Skin of body (tissue), 2 donors: ENCODE results near the gene RAPGEF4. TPM values are rescaled to one million over a fixed set of nuclear protein-coding genes. Genes with fewer than 3 reads are reported as not detected.

Experiments
- DNase-seq: peaks from one replicate; lab custom pipeline; 2025; lab: John Stamatoyannopoulos, UW
- total RNA-seq: library from RNA; depleted of rRNA; stranded (reverse); fragments of >200 nt; gene quantifications from one replicate; pipeline ENCODE4 v1.2.3, GENCODE V29; 2014

Gene RAPGEF4
- total RNA-seq = 10.3 TPM

GRCh38 chr2:172735582-172736423 lies at the start of gene RAPGEF4:
Gene RAPGEF4, plus strand, starts transcription at chr2:172735845. Its CDS starts 139 bp downstream, at chr2:172735984.
- DNase-seq = no peak

- DNase-seq = no peak
Measured at GRCh38 chr2:172693037-172693436, 42.6 kb upstream of the RAPGEF4 start.

- no peak for DNase-seq
Measured at GRCh38 chr2:172693529-172694455, 41.9 kb upstream of the RAPGEF4 start.

GRCh38 chr2:172697296-172697695 lies 38.3 kb upstream of the RAPGEF4 start:
- DNase-seq = no peak

- DNase-seq = no peak
Measured at GRCh38 chr2:172698041-172698863, 37.4 kb upstream of the RAPGEF4 start.

- DNase-seq = no peak
Measured at GRCh38 chr2:172701250-172701649, 34.4 kb upstream of the RAPGEF4 start.

GRCh38 chr2:172702451-172702850 lies 33.2 kb upstream of the RAPGEF4 start:
- peak; percentile 37 for DNase-seq

- DNase-seq = no peak
Measured at GRCh38 chr2:172704072-172704936, 31.3 kb upstream of the RAPGEF4 start.

GRCh38 chr2:172705352-172705751 lies 30.3 kb upstream of the RAPGEF4 start:
- no peak for DNase-seq

- no peak for DNase-seq
Measured at GRCh38 chr2:172708247-172708646, 27.4 kb upstream of the RAPGEF4 start.

GRCh38 chr2:172709566-172710291 lies 25.9 kb upstream of the RAPGEF4 start:
- no peak for DNase-seq

GRCh38 chr2:172710584-172711047 lies 25.0 kb upstream of the RAPGEF4 start:
- DNase-seq = peak; percentile 27

GRCh38 chr2:172711110-172711509 lies 24.5 kb upstream of the RAPGEF4 start:
- DNase-seq = no peak

GRCh38 chr2:172712251-172712650 lies 23.4 kb upstream of the RAPGEF4 start:
- no peak for DNase-seq

- no peak for DNase-seq
Measured at GRCh38 chr2:172713365-172713875, 22.2 kb upstream of the RAPGEF4 start.

GRCh38 chr2:172722481-172722880 lies 13.2 kb upstream of the RAPGEF4 start:
- no peak for DNase-seq

- DNase-seq = no peak
Measured at GRCh38 chr2:172723286-172723685, 12.4 kb upstream of the RAPGEF4 start.

- DNase-seq = no peak
Measured at GRCh38 chr2:172724724-172725123, 10.9 kb upstream of the RAPGEF4 start.

- DNase-seq = no peak
Measured at GRCh38 chr2:172725284-172725683, 10.4 kb upstream of the RAPGEF4 start.
